ENCODE results near the gene ADARB2.

The ADARB2 gene

GRCh38 chr10:1504940-1505339, 232.4 kb downstream of the ADARB2 start:
- no peaks in the 10 kb centered on the region for H3K4me1 ChIP-seq
- H3K9me3 ChIP-seq: no peaks in the 10 kb centered on the region
- 0 out of 2 replicates have a peak, but pooled peaks cover 2% of the 10 kb centered on the region for H3K27me3 ChIP-seq
- DNase-seq: no peak
- TF ChIP-seq, protein P1, sequence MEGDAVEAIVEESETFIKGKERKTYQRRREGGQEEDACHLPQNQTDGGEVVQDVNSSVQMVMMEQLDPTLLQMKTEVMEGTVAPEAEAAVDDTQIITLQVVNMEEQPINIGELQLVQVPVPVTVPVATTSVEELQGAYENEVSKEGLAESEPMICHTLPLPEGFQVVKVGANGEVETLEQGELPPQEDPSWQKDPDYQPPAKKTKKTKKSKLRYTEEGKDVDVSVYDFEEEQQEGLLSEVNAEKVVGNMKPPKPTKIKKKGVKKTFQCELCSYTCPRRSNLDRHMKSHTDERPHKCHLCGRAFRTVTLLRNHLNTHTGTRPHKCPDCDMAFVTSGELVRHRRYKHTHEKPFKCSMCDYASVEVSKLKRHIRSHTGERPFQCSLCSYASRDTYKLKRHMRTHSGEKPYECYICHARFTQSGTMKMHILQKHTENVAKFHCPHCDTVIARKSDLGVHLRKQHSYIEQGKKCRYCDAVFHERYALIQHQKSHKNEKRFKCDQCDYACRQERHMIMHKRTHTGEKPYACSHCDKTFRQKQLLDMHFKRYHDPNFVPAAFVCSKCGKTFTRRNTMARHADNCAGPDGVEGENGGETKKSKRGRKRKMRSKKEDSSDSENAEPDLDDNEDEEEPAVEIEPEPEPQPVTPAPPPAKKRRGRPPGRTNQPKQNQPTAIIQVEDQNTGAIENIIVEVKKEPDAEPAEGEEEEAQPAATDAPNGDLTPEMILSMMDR (IDR thresholded peaks at IDR 0.05; ENCODE audit: low read depth, low read length): no peak
- no peaks in the 10 kb centered on the region for H3K36me3 ChIP-seq
- H3K4me3 ChIP-seq (ENCODE audit: low read depth, low read length): no peak overlapping the region

DNA sequence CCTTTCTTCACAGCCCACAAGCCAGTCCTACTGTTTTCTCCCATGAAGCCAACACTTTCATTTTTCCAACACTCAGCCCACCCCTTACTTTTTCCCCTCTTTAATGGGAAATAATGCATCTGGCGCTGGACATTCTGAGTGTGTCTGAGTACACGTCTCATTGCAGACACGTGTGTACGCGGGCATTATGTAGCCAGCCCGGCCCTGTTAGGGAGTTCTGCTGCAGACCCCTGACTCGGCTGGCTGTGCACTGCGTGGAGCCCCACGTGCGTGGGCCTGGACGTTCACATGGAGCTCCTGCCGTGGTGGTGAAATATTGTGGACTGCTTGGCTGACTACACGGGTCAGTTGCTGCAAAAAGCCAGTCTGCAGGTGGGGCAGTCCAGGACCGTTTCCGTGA, 233.0 kb downstream of the ADARB2 start:
- H3K27me3 ChIP-seq: 0 out of 2 replicates have a peak, but pooled peaks cover under 1% of the 10 kb centered on the region

DNA sequence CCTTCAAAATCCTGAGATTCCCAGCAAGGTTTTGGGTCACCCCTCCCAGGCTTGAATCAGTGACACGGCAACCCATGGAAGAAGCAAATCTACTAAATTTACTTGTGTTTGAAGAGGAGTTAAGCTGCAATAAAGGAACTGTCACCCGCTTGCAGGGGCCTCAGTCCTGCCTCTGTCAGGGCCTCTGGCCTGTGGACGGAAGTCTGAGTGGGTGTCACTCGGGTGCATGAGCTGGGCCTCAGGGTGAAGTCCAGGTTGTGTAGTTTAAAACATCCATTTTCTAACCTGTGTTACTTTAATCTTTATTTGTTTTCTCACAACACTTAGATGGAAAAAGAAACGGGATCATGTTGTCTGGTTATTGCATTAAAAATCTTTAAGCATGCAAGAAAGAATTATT, 234.9 kb downstream of the ADARB2 start:
- Histone ChIP-seq H3K4me1 (no peaks in the 10 kb centered on the region), H3K27me3 (no peaks in the 10 kb centered on the region), H3K4me3 (ENCODE audit: low read depth, low read length) (no peak overlapping the region), H3K36me3 (no peaks in the 10 kb centered on the region), H3K9me3 (no peaks in the 10 kb centered on the region)
- TF ChIP-seq, protein P1 (IDR thresholded peaks at IDR 0.05; ENCODE audit: low read depth, low read length): no peak
- no peak for DNase-seq

More for the DNA sequence above, 233.0 kb downstream of the ADARB2 start:
- H3K4me1 ChIP-seq: no peaks in the 10 kb centered on the region
- DNase-seq: no peak
- H3K9me3 ChIP-seq: no peaks in the 10 kb centered on the region
- TF ChIP-seq, protein P1 (IDR thresholded peaks at IDR 0.05; ENCODE audit: low read depth, low read length): no peak
- no peak overlapping the region for H3K4me3 ChIP-seq (ENCODE audit: low read depth, low read length)
- no peaks in the 10 kb centered on the region for H3K36me3 ChIP-seq

GRCh38 chr10:1499359-1499957, 237.9 kb downstream of the ADARB2 start:
- H3K4me1 ChIP-seq: no peaks in the 10 kb centered on the region
- H3K4me3 ChIP-seq (ENCODE audit: low read depth, low read length): no peak overlapping the region
- no peaks in the 10 kb centered on the region for H3K9me3 ChIP-seq
- H3K27me3 ChIP-seq: no peaks in the 10 kb centered on the region
- TF ChIP-seq, protein P1 (IDR thresholded peaks at IDR 0.05; ENCODE audit: low read depth, low read length): no peak
- H3K36me3 ChIP-seq: no peaks in the 10 kb centered on the region
- no peak for DNase-seq

- Histone ChIP-seq H3K4me3 (ENCODE audit: low read depth, low read length) (no peak overlapping the region), H3K4me1 (no peaks in the 10 kb centered on the region), H3K27me3 (no peaks in the 10 kb centered on the region), H3K36me3 (no peaks in the 10 kb centered on the region), H3K9me3 (no peaks in the 10 kb centered on the region)
- TF ChIP-seq, protein P1 (IDR thresholded peaks at IDR 0.05; ENCODE audit: low read depth, low read length): no peak
- no peak for DNase-seq
Measured at GRCh38 chr10:1498746-1499358, 238.5 kb downstream of the ADARB2 start.

DNA sequence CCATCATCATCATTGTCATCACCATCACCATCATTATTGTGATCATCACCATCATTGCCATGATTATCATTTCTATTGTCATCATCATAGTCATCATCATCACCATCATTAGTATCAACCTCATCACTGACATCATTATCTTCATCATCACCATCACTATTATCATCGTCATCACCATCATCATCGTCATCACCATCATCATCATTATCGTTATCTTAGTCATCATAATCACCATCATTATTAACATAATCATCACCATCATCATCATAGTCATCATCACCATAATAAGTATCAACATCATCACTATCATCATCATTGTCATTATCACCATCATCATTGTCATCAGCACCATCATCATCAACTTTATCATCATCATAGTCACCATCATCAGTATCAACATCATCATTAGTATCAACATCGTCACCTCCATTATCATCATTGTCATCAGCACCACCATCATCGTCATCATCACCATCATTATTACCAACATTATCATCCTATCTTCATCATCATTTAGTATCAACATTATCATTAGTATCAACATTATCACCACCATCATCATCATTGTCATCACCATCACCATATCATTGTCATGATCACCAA, 241.3 kb downstream of the ADARB2 start:
- no peaks in the 10 kb centered on the region for H3K9me3 ChIP-seq
- no peak overlapping the region for H3K4me3 ChIP-seq (ENCODE audit: low read depth, low read length)
- TF ChIP-seq, protein P1 (IDR thresholded peaks at IDR 0.05; ENCODE audit: low read depth, low read length): no peak
- H3K4me1 ChIP-seq: no peaks in the 10 kb centered on the region
- no peaks in the 10 kb centered on the region for H3K36me3 ChIP-seq
- no peaks in the 10 kb centered on the region for H3K27me3 ChIP-seq
- DNase-seq: no peak

All from BE2C (cell line).